Activated CD4-positive, alpha-beta memory T cell treated with anti-CD3 and anti-CD28 coated beads, Interleukin-2, amount 10 ng/mL, durations not matched to agents 7 days and 5 days (primary cell): ENCODE results near the gene SIRT7. TPM values are rescaled to one million over a fixed set of nuclear protein-coding genes. Genes with fewer than 3 reads are reported as not detected.

Experiments
- CTCF ChIA-PET: fragments of 350-600 bp; sonication (Branson Sonifier 250); formaldehyde crosslinking; loops from one replicate; lab custom pipeline; 2021; ENCODE audit warnings: antibody characterized with exemption, inconsistent platforms; lab: Charles Lee
- POLR2A ChIA-PET: fragments of 350-600 bp; sonication (Branson Sonifier 250); formaldehyde crosslinking; loops from one replicate; lab custom pipeline; 2021; ENCODE audit warnings: antibody characterized with exemption; lab: Charles Lee
- DNase-seq: peaks from one replicate; pipeline ENCODE4 v3.0.0-alpha.2; 2020
- H3K27ac Mint-ChIP-seq: one replicate; pipeline ENCODE4 v1.8.0; 2021; ENCODE audit warnings: mild to moderate bottlenecking, mixed read lengths
- H3K27me3 Mint-ChIP-seq: one replicate; pipeline ENCODE4 v1.8.0; 2021; ENCODE audit warnings: mixed read lengths
- H3K36me3 Mint-ChIP-seq: one replicate; pipeline ENCODE4 v1.8.0; 2021; ENCODE audit warnings: low read depth, mixed read lengths
- H3K4me1 Mint-ChIP-seq: one replicate; pipeline ENCODE4 v1.8.0; 2021; ENCODE audit warnings: mixed read lengths
- H3K4me3 Mint-ChIP-seq: one replicate; pipeline ENCODE4 v1.8.0; 2021; ENCODE audit warnings: mild to moderate bottlenecking, mixed read lengths
- H3K9me3 Mint-ChIP-seq: one replicate; pipeline ENCODE4 v1.8.0; 2021; ENCODE audit warnings: mixed read lengths
- total RNA-seq, 2 experiments: library from RNA; stranded (reverse); gene quantifications; one replicate each; pipeline ENCODE4 v1.2.3, GENCODE V29; 2021

Gene SIRT7
- total RNA-seq, 2 experiments from 2014 or later = 55.8 to 58.4 TPM

GRCh38 chr17:81903415-81903831 is 14.6 kb downstream of the SIRT7 start:
- no peak for DNase-seq
- Mint-ChIP-seq H3K27me3 (peaks cover 9% of the 10 kb centered on the region), H3K9me3 (no peaks in the 10 kb centered on the region), H3K4me1 (peaks cover 7% of the 10 kb centered on the region), H3K4me3 (no peak overlapping the region), H3K27ac (no peak overlapping the region), H3K36me3 (peaks cover 13% of the 10 kb centered on the region)
- ChIA-PET POLR2A (interaction anchor here (1.5 kb wide), 2 partner anchors 14 to 33 kb away, joined by 4 to 6 read pairs; partner anchors contain the start of genes ARHGDIA and SIRT7), CTCF (no interaction called here)

DNA sequence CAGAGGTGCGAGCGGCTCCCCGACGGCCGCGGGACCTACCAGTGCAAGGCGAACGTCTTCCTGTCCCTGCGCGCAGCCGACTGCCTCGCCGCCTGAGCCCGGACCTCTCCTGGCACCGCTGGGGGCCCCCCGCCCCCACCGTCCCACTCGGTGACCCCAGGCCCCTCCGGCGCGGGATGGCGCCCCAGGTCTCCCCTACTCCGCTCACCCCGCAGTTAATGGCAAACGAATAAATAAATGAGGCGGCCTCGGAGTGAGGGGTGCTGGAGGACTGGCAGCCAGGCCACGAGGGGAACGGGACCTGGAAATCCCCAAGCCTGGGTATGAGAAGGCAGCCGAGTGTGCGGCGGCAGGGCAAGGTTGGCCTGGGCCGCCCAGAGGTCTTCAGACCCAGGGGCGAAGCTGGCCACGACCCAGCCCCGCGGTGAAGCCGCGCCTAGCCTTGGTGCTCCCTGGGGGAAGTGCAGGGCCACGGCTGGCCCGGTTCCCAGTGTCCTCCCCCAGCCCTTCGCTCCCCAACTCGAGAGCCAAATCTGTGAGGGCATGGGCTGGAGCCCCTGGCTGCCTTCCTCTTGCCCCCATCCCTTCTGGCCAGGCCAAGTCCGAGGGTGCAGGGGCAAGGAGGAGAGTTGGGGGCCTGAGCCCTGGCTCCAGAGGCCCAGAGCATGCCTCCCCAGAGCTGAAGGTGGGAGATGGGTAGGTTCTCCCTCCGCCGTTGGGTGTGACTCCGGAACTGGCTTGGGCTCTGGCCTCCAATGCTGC is 15.1 kb downstream of the SIRT7 start:
- H3K36me3 Mint-ChIP-seq = peaks cover 11% of the 10 kb centered on the region
- CTCF ChIA-PET = no interaction called here
- no peak for DNase-seq
- no peak overlapping the region for H3K4me3 Mint-ChIP-seq
- peaks cover 9% of the 10 kb centered on the region for H3K27me3 Mint-ChIP-seq
- peaks cover 6% of the 10 kb centered on the region for H3K4me1 Mint-ChIP-seq
- no peak overlapping the region for H3K27ac Mint-ChIP-seq
- POLR2A ChIA-PET = interaction anchor here (1.1 to 2.3 kb wide), 4 partner anchors 11 to 110 kb away, joined by 3 to 10 read pairs (median 5); partner anchors contain the start of genes ALYREF, ANAPC11, ARHGDIA and SIRT7
- no peaks in the 10 kb centered on the region for H3K9me3 Mint-ChIP-seq

DNA sequence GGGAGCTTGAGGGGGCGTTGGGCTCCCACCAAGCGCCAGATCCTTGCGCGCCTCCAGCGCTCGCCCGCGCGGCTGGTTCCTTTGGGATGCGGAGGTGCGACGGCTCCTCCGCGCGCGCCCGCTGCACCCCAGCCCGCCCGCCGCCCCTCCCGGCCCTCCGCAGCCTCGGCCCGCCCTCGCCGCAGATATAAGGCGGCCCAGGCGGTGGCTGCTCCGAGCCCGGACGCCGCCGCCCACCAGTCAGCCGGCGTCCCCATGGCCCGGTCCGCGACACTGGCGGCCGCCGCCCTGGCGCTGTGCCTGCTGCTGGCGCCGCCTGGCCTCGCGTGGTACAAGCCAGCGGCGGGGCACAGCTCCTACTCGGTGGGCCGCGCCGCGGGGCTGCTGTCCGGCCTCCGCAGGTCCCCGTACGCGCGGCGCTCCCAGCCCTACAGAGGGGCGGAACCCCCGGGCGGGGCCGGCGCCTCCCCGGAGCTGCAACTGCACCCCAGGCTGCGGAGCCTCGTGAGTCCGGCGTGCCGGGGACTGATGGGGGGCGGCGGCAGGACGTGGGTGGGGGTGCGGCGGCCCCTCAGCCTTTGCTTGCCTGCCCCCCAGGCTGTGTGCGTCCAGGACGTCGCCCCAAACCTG is 15.8 kb downstream of the SIRT7 start, which contains the start of gene NPB:
Gene NPB (plus strand): TSS at position 216 of the 630 bp plus-strand sequence. CDS start 40 bp downstream, at position 256.
- POLR2A ChIA-PET = interaction anchor here (1.1 to 2.3 kb wide), 5 partner anchors 10 to 111 kb away, joined by 3 to 10 read pairs (median 3); partner anchors contain the start of genes ALYREF, ANAPC11 and SIRT7
- no peak for DNase-seq
- CTCF ChIA-PET = no interaction called here

GRCh38 chr17:81901167-81902022 is 16.6 kb downstream of the SIRT7 start:
- Mint-ChIP-seq H3K4me1 (peaks cover 6% of the 10 kb centered on the region), H3K27me3 (peaks cover 9% of the 10 kb centered on the region), H3K36me3 (peaks cover 13% of the 10 kb centered on the region), H3K9me3 (no peaks in the 10 kb centered on the region), H3K27ac (peak overlapping the region; percentile 26), H3K4me3 (peak overlapping the region; percentile 10)
- ChIA-PET CTCF (no interaction called here), POLR2A (interaction anchor here (1.1 to 2.3 kb wide), 4 partner anchors 9 to 112 kb away, joined by 3 to 10 read pairs (median 3); partner anchors contain the start of genes ALYREF and ANAPC11)
- DNase-seq = no peak

More for the DNA sequence above, 15.8 kb downstream of the SIRT7 start, which contains the start of gene NPB:
- Mint-ChIP-seq H3K4me1 (peaks cover 6% of the 10 kb centered on the region), H3K27ac (peak within 1 kb of the TSS; percentile 26), H3K27me3 (peaks cover 9% of the 10 kb centered on the region), H3K36me3 (peaks cover 11% of the 10 kb centered on the region), H3K9me3 (no peaks in the 10 kb centered on the region), H3K4me3 (peak within 1 kb of the TSS; percentile 10)

DNA sequence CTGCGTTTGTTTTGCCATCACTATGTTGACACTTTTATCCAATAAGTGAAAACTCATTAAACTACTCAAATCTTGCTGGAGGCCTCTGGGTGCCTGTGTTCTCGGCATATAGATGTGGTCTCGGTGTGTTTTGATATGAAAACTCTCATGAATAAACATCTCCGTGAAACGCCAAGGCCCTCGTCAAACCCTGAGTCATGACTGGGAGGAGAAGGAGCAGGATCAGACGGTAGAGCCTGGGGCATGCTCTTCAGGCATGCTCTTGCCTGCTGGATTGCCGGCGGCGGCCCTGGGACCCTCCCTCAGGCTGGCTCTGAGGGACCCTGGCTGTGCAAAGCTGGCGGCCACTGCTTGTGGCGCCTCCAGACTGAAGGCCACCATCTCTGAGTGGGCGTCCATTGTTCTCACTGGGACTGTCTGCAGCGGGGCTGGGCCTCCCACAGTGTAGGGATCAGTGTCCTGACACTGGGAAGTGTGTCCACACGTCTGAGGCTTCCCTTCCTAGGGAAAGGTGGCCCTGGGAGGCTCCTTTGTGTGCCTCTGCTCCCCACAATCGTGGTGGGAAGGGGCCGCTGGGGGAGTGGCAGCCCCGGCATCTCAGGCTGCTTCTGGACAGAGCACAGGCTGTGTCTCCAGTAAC is 17.7 kb downstream of the SIRT7 start:
- H3K4me1 Mint-ChIP-seq = peaks cover 6% of the 10 kb centered on the region
- POLR2A ChIA-PET = interaction anchor here (1.5 kb wide), 1 partner anchor 23 kb away, joined by 3 read pairs; no protein-coding TSS in a partner anchor
- H3K27me3 Mint-ChIP-seq = peaks cover 9% of the 10 kb centered on the region
- CTCF ChIA-PET = no interaction called here
- no peak overlapping the region for H3K27ac Mint-ChIP-seq
- DNase-seq = no peak
- H3K9me3 Mint-ChIP-seq = no peaks in the 10 kb centered on the region
- H3K36me3 Mint-ChIP-seq = peaks cover 17% of the 10 kb centered on the region
- H3K4me3 Mint-ChIP-seq = no peak overlapping the region

DNA sequence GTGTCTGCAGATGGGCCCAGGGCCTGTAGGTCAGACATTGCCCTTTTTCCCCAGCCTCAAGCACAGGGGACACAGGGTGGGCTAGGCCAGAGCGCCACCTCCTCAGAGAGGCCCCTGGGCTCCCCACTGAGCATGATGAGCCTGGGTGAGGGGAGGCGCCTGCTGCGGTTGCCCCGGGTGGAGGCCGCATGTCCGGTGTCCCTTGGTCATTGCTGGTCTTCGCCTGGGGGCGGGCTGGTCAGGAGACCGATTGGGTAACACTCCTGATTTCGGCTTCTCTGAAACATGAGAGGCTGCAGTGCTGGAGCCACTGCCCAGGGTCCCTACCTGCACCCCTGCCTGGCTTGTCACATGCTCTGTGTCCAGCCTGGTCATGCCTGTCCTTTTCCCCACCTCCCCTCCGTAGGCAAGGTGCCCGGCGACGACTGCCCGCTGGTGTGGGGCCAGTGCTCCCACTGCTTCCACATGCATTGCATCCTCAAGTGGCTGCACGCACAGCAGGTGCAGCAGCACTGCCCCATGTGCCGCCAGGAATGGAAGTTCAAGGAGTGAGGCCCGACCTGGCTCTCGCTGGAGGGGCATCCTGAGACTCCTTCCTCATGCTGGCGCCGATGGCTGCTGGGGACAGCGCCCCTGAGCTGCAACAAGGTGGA is 18.3 kb downstream of the SIRT7 start:
- Mint-ChIP-seq H3K36me3 (peaks cover 19% of the 10 kb centered on the region), H3K27me3 (peaks cover 9% of the 10 kb centered on the region), H3K4me1 (peaks cover 6% of the 10 kb centered on the region), H3K27ac (no peak overlapping the region), H3K9me3 (no peaks in the 10 kb centered on the region), H3K4me3 (no peak overlapping the region)
- CTCF ChIA-PET = no interaction called here
- DNase-seq = no peak
- POLR2A ChIA-PET = no interaction called here

- Mint-ChIP-seq H3K4me1 (peaks cover 6% of the 10 kb centered on the region), H3K9me3 (no peaks in the 10 kb centered on the region), H3K36me3 (peaks cover 19% of the 10 kb centered on the region), H3K27ac (no peak overlapping the region), H3K4me3 (no peak overlapping the region), H3K27me3 (peaks cover 9% of the 10 kb centered on the region)
- no peak for DNase-seq
- CTCF ChIA-PET = no interaction called here
- POLR2A ChIA-PET = interaction anchor here (1.1 kb wide), 1 partner anchor 11 kb away, joined by 3 read pairs; no protein-coding TSS in a partner anchor
These were observed 19.1 kb downstream of the SIRT7 start for GRCh38 chr17:81898885-81899284.

DNA sequence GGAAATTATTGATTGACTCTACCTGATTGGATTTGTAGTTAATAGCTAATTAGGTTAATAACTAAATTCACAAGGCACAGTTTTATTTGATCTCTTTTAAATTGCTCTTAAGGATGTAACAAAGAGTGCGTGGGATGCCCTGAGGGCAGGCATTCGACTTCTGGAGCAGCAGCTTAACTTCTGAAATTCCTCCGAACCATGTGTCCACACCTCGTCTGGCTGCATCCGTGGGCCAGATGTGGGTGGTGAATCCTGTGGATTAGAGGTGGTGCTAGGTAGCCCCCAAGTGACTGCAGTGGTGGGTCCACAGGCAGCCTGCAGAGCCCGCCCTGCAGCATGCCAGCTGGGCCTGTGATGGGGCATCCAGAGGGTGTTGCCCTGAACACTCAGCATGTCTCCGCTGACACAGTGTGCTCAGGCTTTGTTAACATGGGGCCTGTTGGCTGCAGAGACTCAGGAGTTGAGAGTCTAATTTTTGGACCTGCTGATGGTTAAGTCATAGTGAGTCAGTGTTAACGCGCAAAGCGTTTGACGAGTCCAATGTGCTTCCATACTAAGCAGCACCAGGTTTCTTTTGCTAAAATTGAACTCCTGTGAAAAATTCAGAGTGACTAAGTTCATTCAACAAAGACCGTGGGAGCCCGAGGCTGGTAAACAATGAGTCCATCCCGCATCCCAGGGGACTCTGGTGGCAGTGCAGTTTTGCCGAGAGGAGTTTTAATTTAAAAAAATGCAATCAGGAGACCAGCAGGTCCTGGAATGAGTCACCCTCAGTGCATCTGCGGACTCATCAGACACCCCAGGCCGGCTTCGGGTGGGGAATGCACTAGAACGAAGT is 19.7 kb downstream of the SIRT7 start:
- Mint-ChIP-seq H3K9me3 (no peaks in the 10 kb centered on the region), H3K4me1 (peaks cover 10% of the 10 kb centered on the region), H3K4me3 (no peak overlapping the region), H3K27me3 (peaks cover 7% of the 10 kb centered on the region), H3K36me3 (peaks cover 19% of the 10 kb centered on the region), H3K27ac (no peak overlapping the region)
- ChIA-PET CTCF (no interaction called here), POLR2A (interaction anchor here (1.1 kb wide), 1 partner anchor 12 kb away, joined by 3 read pairs; no protein-coding TSS in a partner anchor)
- no peak for DNase-seq

- H3K36me3 Mint-ChIP-seq = peaks cover 20% of the 10 kb centered on the region
- POLR2A ChIA-PET = no interaction called here
- CTCF ChIA-PET = no interaction called here
- H3K27ac Mint-ChIP-seq = no peak overlapping the region
- no peaks in the 10 kb centered on the region for H3K9me3 Mint-ChIP-seq
- peaks cover 15% of the 10 kb centered on the region for H3K4me1 Mint-ChIP-seq
- no peak overlapping the region for H3K4me3 Mint-ChIP-seq
- no peaks in the 10 kb centered on the region for H3K27me3 Mint-ChIP-seq
- no peak for DNase-seq
These were observed 22.6 kb downstream of the SIRT7 start for GRCh38 chr17:81895400-81895799.

DNA sequence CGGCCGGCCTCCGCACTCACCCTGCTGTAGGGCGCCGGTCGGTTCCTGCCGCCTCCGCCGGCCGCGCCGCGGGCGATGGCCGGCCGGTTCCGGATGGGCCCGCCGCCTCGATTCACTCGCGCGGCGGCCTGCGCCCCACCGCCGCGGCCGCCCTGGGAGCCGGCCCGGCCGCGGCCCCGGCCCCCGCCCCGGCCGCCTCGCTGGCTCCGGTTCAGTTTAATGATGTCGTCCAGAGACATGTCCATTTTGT is 26.7 kb downstream of the SIRT7 start:
- no peak for DNase-seq
- ChIA-PET CTCF (no interaction called here), POLR2A (interaction anchor here (0.7 to 12.3 kb wide), 12 partner anchors 11 to 188 kb away, joined by 3 to 140 read pairs (median 5); partner anchors contain the start of genes ARHGDIA, MRPL12, NPB and SIRT7)
- H3K4me3 Mint-ChIP-seq = peak overlapping the region; percentile 97
- peak overlapping the region; percentile 98 for H3K27ac Mint-ChIP-seq
- H3K36me3 Mint-ChIP-seq = peaks cover 42% of the 10 kb centered on the region
- H3K4me1 Mint-ChIP-seq = peaks cover 41% of the 10 kb centered on the region
- no peaks in the 10 kb centered on the region for H3K27me3 Mint-ChIP-seq
- no peaks in the 10 kb centered on the region for H3K9me3 Mint-ChIP-seq
